GM03348 (cell line): ENCODE measurements around the gene SERPINA4.

ENCODE experiments used
- DNase-seq: peaks from one replicate; pipeline ENCODE4 v3.0.0; 2012; ENCODE audit warnings: low spot score

The SERPINA4 gene

GRCh38 chr14:94560751-94561655 lies at the start of gene SERPINA4:
Gene SERPINA4, plus strand, starts transcription at chr14:94561442. Its CDS starts 2,041 bp downstream, at chr14:94563483.
- DNase-seq: no peak

GRCh38 chr14:94514351-94514750 lies 46.9 kb upstream of the SERPINA4 start:
- no peak for DNase-seq

GRCh38 chr14:94515426-94515825 lies 45.8 kb upstream of the SERPINA4 start:
- no peak for DNase-seq

GRCh38 chr14:94515856-94516255 lies 45.4 kb upstream of the SERPINA4 start:
- no peak for DNase-seq

- DNase-seq: no peak
Measured at GRCh38 chr14:94517248-94517640, 44.0 kb upstream of the SERPINA4 start.

- no peak for DNase-seq
Measured at GRCh38 chr14:94517641-94518257, 43.5 kb upstream of the SERPINA4 start.

- no peak for DNase-seq
Measured at GRCh38 chr14:94521375-94522114, 39.7 kb upstream of the SERPINA4 start.

GRCh38 chr14:94522115-94522724 lies 39.0 kb upstream of the SERPINA4 start:
- no peak for DNase-seq

GRCh38 chr14:94523265-94523664 lies 38.0 kb upstream of the SERPINA4 start:
- no peak for DNase-seq

GRCh38 chr14:94524093-94524492 lies 37.1 kb upstream of the SERPINA4 start:
- no peak for DNase-seq

- DNase-seq: no peak
Measured at GRCh38 chr14:94531187-94531586, 30.1 kb upstream of the SERPINA4 start.

- no peak for DNase-seq
Measured at GRCh38 chr14:94532447-94532846, 28.8 kb upstream of the SERPINA4 start.

- no peak for DNase-seq
Measured at GRCh38 chr14:94535506-94535905, 25.7 kb upstream of the SERPINA4 start.

- no peak for DNase-seq
Measured at GRCh38 chr14:94536836-94537235, 24.4 kb upstream of the SERPINA4 start.

- no peak for DNase-seq
Measured at GRCh38 chr14:94538070-94538740, 23.0 kb upstream of the SERPINA4 start.

- no peak for DNase-seq
Measured at GRCh38 chr14:94539181-94539580, 22.1 kb upstream of the SERPINA4 start.

- no peak for DNase-seq
Measured at GRCh38 chr14:94540031-94540794, 21.0 kb upstream of the SERPINA4 start.

GRCh38 chr14:94541234-94541975 lies 19.8 kb upstream of the SERPINA4 start:
- no peak for DNase-seq

- peak; percentile 56 for DNase-seq
Measured at GRCh38 chr14:94542111-94542810, 19.0 kb upstream of the SERPINA4 start.
